GM18520 (cell line): ENCODE measurements around the gene SMAD7.

ENCODE experiments used
- ATAC-seq: cut with Tn5 transposase; IDR thresholded peaks from one replicate; pipeline ENCODE4 v1.9.1; 2021; ENCODE audit not compliant: unreplicated experiment

The SMAD7 gene

DNA sequence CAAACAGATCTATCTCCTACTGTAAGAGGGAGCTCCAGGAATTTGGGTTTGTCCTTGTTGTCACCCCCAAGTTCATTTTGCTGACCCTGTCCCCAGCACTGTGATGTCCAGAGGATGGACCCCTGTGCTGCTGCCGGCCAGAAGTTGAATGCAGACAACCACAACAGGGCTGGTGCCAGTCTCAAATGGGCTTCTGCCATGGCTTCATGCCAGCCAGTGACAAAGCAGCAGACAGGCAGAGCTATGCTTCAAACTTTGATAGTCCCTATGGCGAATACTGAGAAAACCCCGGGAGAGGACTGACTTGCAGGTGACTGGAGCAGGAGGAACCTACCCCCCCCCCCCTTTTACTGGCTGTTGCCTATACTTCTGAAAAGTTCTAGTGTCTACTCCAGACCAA is 3.2 kb downstream of the SMAD7 start:
- ATAC-seq, result no peak

- ATAC-seq, result no peak
Observed at GRCh38 chr18:48947092-48947491, 3.7 kb downstream of the SMAD7 start.

GRCh38 chr18:48946329-48946835 is 4.4 kb downstream of the SMAD7 start:
- ATAC-seq, result no peak

DNA sequence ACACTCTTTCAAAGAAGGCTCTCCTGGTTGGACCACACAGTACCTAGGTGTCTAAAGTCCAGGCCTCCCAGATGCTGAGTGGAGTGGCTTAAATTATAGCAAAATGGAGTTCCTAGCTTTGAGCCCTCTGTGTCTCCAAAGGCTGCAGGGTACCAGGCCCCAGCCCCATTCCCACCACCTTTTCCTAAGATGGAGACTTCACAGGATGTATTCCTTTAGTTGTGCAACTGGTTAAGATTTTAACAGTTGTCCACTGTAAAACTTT is 4.9 kb downstream of the SMAD7 start:
- no peak for ATAC-seq

- ATAC-seq, result no peak
Observed at GRCh38 chr18:48944634-48945033, 6.1 kb downstream of the SMAD7 start.

GRCh38 chr18:48943736-48944527 is 6.8 kb downstream of the SMAD7 start:
- no peak for ATAC-seq

GRCh38 chr18:48943333-48943732 is 7.4 kb downstream of the SMAD7 start:
- no peak for ATAC-seq

GRCh38 chr18:48942554-48943261 is 8.1 kb downstream of the SMAD7 start:
- no peak for ATAC-seq

- ATAC-seq, result no peak
Observed at GRCh38 chr18:48942086-48942485, 8.7 kb downstream of the SMAD7 start.

GRCh38 chr18:48941672-48942071 is 9.1 kb downstream of the SMAD7 start:
- ATAC-seq, result no peak

GRCh38 chr18:48940854-48941611 is 9.7 kb downstream of the SMAD7 start:
- no peak for ATAC-seq

- no peak for ATAC-seq
Observed at GRCh38 chr18:48939205-48940097, 11.3 kb downstream of the SMAD7 start.

DNA sequence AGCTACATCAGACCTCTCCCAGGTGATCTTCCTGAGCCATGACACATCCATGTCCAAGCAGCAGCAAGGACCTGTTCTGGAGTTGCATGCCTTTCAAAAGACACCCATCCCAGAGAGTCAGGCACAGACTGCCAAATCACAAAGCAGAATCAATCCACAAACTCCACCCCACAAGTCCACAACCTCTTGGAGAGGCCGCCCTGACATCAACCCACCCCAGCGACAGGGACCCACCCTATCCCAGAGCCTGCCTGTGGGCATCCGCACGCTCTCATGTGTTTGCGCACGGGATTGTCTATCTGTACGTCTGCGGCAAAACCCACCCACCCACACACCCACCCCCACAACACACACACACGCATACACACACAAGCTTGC is 11.9 kb downstream of the SMAD7 start:
- no peak for ATAC-seq

- no peak for ATAC-seq
Observed at GRCh38 chr18:48937869-48938750, 12.7 kb downstream of the SMAD7 start.

DNA sequence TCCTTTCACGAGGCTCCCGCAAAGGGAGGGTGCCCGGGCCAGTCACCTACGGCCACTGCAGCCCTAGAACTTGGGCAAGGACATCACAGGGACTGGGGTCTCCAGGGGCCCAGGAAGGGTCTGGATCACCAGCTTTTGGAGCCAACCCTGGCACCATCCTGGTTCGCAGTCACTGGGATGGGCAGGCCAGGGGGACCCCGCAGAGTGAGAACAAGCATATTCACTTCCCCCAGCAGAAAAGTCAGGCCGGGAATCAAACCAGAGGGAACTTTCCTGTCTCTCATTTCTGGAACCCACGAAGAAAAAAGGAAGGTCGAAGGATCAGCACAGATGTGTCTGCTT is 15.4 kb downstream of the SMAD7 start:
- ATAC-seq, result no peak

DNA sequence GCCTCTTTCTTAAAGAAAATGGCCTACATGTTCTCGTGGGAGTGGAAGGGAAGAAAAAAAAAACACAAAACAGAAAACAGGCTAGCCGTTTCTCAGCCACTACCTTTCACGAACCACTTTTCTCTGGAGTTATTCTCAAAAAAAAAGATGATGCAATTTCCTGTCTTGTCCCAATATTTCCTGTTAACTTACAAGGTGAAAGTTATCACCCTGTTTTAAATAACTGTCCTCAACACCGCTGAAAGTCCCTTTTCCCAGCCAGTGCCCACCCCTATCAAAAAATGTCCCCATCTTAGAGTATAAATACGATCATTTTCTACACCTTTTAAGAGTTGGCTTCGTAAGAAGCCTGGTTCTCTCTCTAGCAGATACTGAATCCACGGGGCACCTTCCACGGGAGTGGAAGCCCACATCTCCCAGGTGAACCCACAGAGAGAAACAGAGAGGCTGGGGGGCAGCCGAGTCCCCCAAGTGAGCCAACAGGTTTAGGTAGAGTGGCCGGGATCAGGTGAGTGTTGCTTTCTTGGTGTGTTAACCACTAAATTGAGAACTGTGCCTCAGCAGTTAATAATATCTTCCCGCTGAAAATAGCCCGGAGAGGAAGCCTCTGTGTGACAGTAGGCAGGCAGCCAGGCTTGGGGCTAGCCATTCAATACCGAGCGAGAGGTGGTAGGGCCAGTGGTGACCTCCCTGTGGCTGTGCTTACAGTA is 15.9 kb downstream of the SMAD7 start:
- no peak for ATAC-seq

DNA sequence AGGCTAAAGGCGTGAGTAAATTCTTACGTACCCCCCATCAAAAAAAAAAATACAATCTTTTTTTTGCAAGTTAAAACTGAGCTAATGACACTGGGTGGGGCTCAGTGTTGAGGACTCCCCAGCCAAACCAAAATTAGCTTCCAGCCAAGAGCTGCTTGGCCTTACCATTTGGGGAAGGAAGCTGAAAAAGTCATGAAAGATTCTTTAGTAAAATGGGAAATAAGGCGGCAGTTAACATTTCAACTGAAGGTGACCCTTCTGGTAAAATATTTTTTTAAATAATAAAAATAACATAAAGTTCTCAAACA is 16.4 kb downstream of the SMAD7 start:
- no peak for ATAC-seq

- no peak for ATAC-seq
Observed at GRCh38 chr18:48933578-48934414, 17.0 kb downstream of the SMAD7 start.
